GM23338 (cell line): ENCODE measurements around the gene TRIM36. TPM values are rescaled to one million over a fixed set of nuclear protein-coding genes. Genes with fewer than 3 reads are reported as not detected.

Source experiments
- ATAC-seq: fragments of 200-7000 bp; cut with Tn5 transposase; 3 replicates; pipeline ENCODE4 v1.9.1; 2020
- DNase-seq: peaks from one replicate; pipeline ENCODE4 v3.0.0-alpha.2; 2015; ENCODE audit warnings: low spot score
- H2AFZ ChIP-seq: fragments of 200-600 bp; sonication (generic); 2 replicates; pipeline ENCODE4 v1.8.0; 2016; ENCODE audit warnings: antibody characterized with exemption, mild to moderate bottlenecking, moderate library complexity
- H3F3A ChIP-seq: fragments of 200-600 bp; sonication (generic); replicated peaks from 2 replicates; pipeline ENCODE4 v1.8.0; 2017; ENCODE audit warnings: antibody characterized with exemption, mixed run types, low read depth
- H3K27ac ChIP-seq: fragments of 200-600 bp; sonication (generic); 2 replicates; pipeline ENCODE4 v1.6.1; 2016; ENCODE audit warnings: low read depth
- H3K27me3 ChIP-seq: fragments of 200-600 bp; sonication (generic); 2 replicates; pipeline ENCODE4 v1.8.0; 2016; ENCODE audit warnings: mild to moderate bottlenecking, mixed run types, moderate library complexity; ENCODE audit not compliant: insufficient read depth
- H3K36me3 ChIP-seq: fragments of 200-600 bp; sonication (generic); 2 replicates; pipeline ENCODE4 v1.8.0; 2016; ENCODE audit warnings: mild to moderate bottlenecking; ENCODE audit not compliant: insufficient read depth
- H3K4me1 ChIP-seq: fragments of 200-600 bp; sonication (generic); 2 replicates; pipeline ENCODE4 v1.8.0; 2016; ENCODE audit warnings: mild to moderate bottlenecking, moderate library complexity; ENCODE audit not compliant: insufficient read depth
- H3K4me2 ChIP-seq: fragments of 200-600 bp; sonication (generic); 2 replicates; pipeline ENCODE4 v1.7.1; 2017; ENCODE audit warnings: mixed run types
- H3K4me3 ChIP-seq: fragments of 200-600 bp; sonication (generic); 2 replicates; pipeline ENCODE4 v1.6.1; 2016; ENCODE audit warnings: mixed run types
- H3K79me2 ChIP-seq: fragments of 200-600 bp; sonication (generic); replicated peaks from 2 replicates; pipeline ENCODE4 v1.8.0; 2017; ENCODE audit warnings: mild to moderate bottlenecking; ENCODE audit not compliant: insufficient read depth
- H3K9me2 ChIP-seq: fragments of 200-600 bp; sonication (generic); 2 replicates; pipeline ENCODE4 v1.8.0; 2017; ENCODE audit not compliant: insufficient read depth
- H4K20me1 ChIP-seq: fragments of 200-600 bp; sonication (generic); replicated peaks from 2 replicates; pipeline ENCODE4 v1.8.0; 2017; ENCODE audit warnings: mild to moderate bottlenecking; ENCODE audit not compliant: insufficient read depth
- H3K27ac Mint-ChIP-seq: 2 replicates; pipeline ENCODE4 v1.8.0; 2020; ENCODE audit warnings: inconsistent platforms, mild to moderate bottlenecking, moderate library complexity, mixed read lengths
- H3K27me3 Mint-ChIP-seq: 3 replicates; pipeline ENCODE4 v1.8.0; 2022; ENCODE audit warnings: low read depth, mild to moderate bottlenecking, moderate library complexity, mixed read lengths, inconsistent platforms; ENCODE audit not compliant: insufficient read depth, poor library complexity
- H3K36me3 Mint-ChIP-seq: 3 replicates; pipeline ENCODE4 v1.8.0; 2021; ENCODE audit warnings: low read depth, mild to moderate bottlenecking, inconsistent platforms, moderate library complexity, mixed read lengths
- H3K4me1 Mint-ChIP-seq: 3 replicates; pipeline ENCODE4 v1.8.0; 2020; ENCODE audit warnings: mild to moderate bottlenecking, inconsistent platforms, mixed read lengths
- H3K4me3 Mint-ChIP-seq: 3 replicates; pipeline ENCODE4 v1.8.0; 2021; ENCODE audit warnings: moderate library complexity, mild to moderate bottlenecking, inconsistent platforms, mixed read lengths
- H3K9me3 Mint-ChIP-seq: 3 replicates; pipeline ENCODE4 v1.8.0; 2020; ENCODE audit warnings: moderate library complexity, mild to moderate bottlenecking, inconsistent platforms, mixed read lengths
- CREB1 ChIP-seq: fragments of 250-450 bp; sonication (Bioruptor Pico); IDR thresholded peaks from 2 replicates; pipeline ENCODE4 v1.5.0; 2020; ENCODE audit warnings: low read depth, mild to moderate bottlenecking, moderate library complexity
- CTCF ChIP-seq, 2 experiments: fragments of 200-600 bp in 1 of 2; sonication (generic) in 1 of 2; conservative IDR thresholded peaks; 2 replicates each; pipeline versions ENCODE4 v1.5.1 to v1.6.1; 2016 to 2017; ENCODE audit warnings: antibody characterized with exemption in 2 of 2, low read depth in 2 of 2, mild to moderate bottlenecking in 2 of 2, moderate library complexity in 1 of 2
- ETS1 ChIP-seq: IDR thresholded peaks from 2 replicates; pipeline ENCODE4 v1.6.1; 2016; ENCODE audit warnings: antibody characterized with exemption
- EZH2 ChIP-seq: fragments of 200-600 bp; sonication (generic); IDR thresholded peaks from one replicate; pipeline ENCODE4 v1.8.0; 2017; ENCODE audit warnings: antibody characterized with exemption, mild to moderate bottlenecking, low read depth; ENCODE audit not compliant: unreplicated experiment
- EZH2phosphoT487 ChIP-seq: fragments of 200-600 bp; sonication (generic); IDR thresholded peaks from one replicate; pipeline ENCODE4 v1.8.1; 2018; ENCODE audit warnings: antibody characterized with exemption; ENCODE audit not compliant: unreplicated experiment
- JUNB ChIP-seq: IDR thresholded peaks from one replicate; pipeline ENCODE4 v1.6.1; 2016; ENCODE audit warnings: antibody characterized with exemption; ENCODE audit not compliant: unreplicated experiment
- NANOG ChIP-seq: IDR thresholded peaks from 2 replicates; pipeline ENCODE4 v1.6.1; 2016; ENCODE audit warnings: antibody characterized with exemption, borderline replicate concordance
- POLR2AphosphoS5 ChIP-seq: IDR thresholded peaks from 2 replicates; pipeline ENCODE4 v1.6.1; 2016; ENCODE audit warnings: antibody characterized with exemption, low read depth
- REST ChIP-seq: IDR thresholded peaks from one replicate; pipeline ENCODE4 v1.6.1; 2018; ENCODE audit warnings: antibody characterized with exemption; ENCODE audit not compliant: unreplicated experiment
- STAT1 ChIP-seq: IDR thresholded peaks from one replicate; pipeline ENCODE4 v1.6.1; 2016; ENCODE audit warnings: antibody characterized with exemption; ENCODE audit not compliant: unreplicated experiment
- ZNF114 ChIP-seq: fragments of 250-450 bp; sonication (Bioruptor Pico); IDR thresholded peaks from 2 replicates; pipeline ENCODE4 v1.5.0; 2020; ENCODE audit warnings: mild to moderate bottlenecking, moderate library complexity
- ZNF331 ChIP-seq: fragments of 250-450 bp; sonication (Bioruptor Pico); IDR thresholded peaks from 2 replicates; pipeline ENCODE4 v1.5.0; 2020; ENCODE audit warnings: low read depth, mild to moderate bottlenecking, moderate library complexity
- ZNF462 ChIP-seq: fragments of 250-450 bp; sonication (Bioruptor Pico); IDR thresholded peaks from 2 replicates; pipeline ENCODE4 v1.5.0; 2020; ENCODE audit warnings: mild to moderate bottlenecking, moderate library complexity
- polyA plus RNA-seq: library from polyadenylated mRNA; unstranded; fragments of >200 nt; fragmentation: Nextera tagmentation; extraction: Ambion mirVana; gene quantifications from 2 replicates; pipeline ENCODE4 v1.2.1, GENCODE V29; 2016
- total RNA-seq: library from RNA; depleted of rRNA; stranded (reverse); fragments of >200 nt; shearing (Covaris generic); gene quantifications from 2 replicates; pipeline ENCODE4 v1.2.3, GENCODE V29; 2014

The TRIM36 gene
- total and polyA plus RNA-seq, 2 experiments from 2014 or later, result 4.4 to 14.1 TPM

GRCh38 chr5:115087951-115088350 is 81.8 kb downstream of the TRIM36 start:
- H3K4me1 ChIP-seq, result peaks cover 36% of the 10 kb centered on the region
- Mint-ChIP-seq H3K27me3 (peaks cover 6% of the 10 kb centered on the region), H3K4me1 (peaks cover 53% of the 10 kb centered on the region), H3K27ac (no peak overlapping the region), H3K9me3 (peaks cover 9% of the 10 kb centered on the region; the same call in 1 of the 3 replicates), H3K36me3 (no peaks in the 10 kb centered on the region; the same call in 2 of the 3 replicates), H3K4me3 (no peak overlapping the region)
- DNase-seq (no peak), ATAC-seq (no peak)
- H3F3A ChIP-seq, result no peaks in the 10 kb centered on the region
- H3K9me2 ChIP-seq, result peaks cover 16% of the 10 kb centered on the region
- TF ChIP-seq EZH2, result no peak
- no peak for TF ChIP-seq CTCF (conservative IDR thresholded peaks at IDR 0.05; ENCODE audit: low read depth in 2 of 2)
- TF ChIP-seq STAT1, result no peak
- TF ChIP-seq REST, result no peak
- no peak for TF ChIP-seq ZNF462
- no peak for TF ChIP-seq POLR2AphosphoS5
- no peak for TF ChIP-seq ZNF331 (CRISPR knock-in tag)
- no peak for TF ChIP-seq EZH2phosphoT487
- TF ChIP-seq ETS1, result no peak
- no peak for TF ChIP-seq JUNB
- TF ChIP-seq CREB1 (CRISPR knock-in tag), result no peak
- TF ChIP-seq ZNF114 (CRISPR knock-in tag), result no peak
- no peak for TF ChIP-seq NANOG
- H3K79me2 ChIP-seq, result no peaks in the 10 kb centered on the region
- H3K36me3 ChIP-seq, result no peaks in the 10 kb centered on the region
- no peak overlapping the region for H3K4me3 ChIP-seq
- H3K4me2 ChIP-seq, result no peak overlapping the region
- no peak overlapping the region for H2AFZ ChIP-seq
- H3K27me3 ChIP-seq, result no peaks in the 10 kb centered on the region
- H4K20me1 ChIP-seq, result no peaks in the 10 kb centered on the region
- H3K27ac ChIP-seq, result no peak overlapping the region
